KOPT-K1 (cell line): Measurements from ENCODE around the gene IMP3.

Experiments used
- H3K27ac ChIP-seq: fragments of 200-600 bp; sonication (generic); 2 replicates; pipeline ENCODE4 v1.5.1; 2016; ENCODE audit warnings: antibody characterized with exemption, mild to moderate bottlenecking, low read depth, low read length; ENCODE audit not compliant: poor library complexity, severe bottlenecking
- H3K36me3 ChIP-seq: fragments of 200-600 bp; sonication (generic); 2 replicates; pipeline ENCODE4 v1.5.1; 2017; ENCODE audit warnings: antibody characterized with exemption, mild to moderate bottlenecking, low read length, moderate library complexity; ENCODE audit not compliant: insufficient read depth
- H3K9me3 ChIP-seq: fragments of 200-600 bp; sonication (generic); 2 replicates; pipeline ENCODE4 v1.5.1; 2017; ENCODE audit warnings: antibody characterized with exemption, low read length, mild to moderate bottlenecking; ENCODE audit not compliant: insufficient read depth, poor library complexity, severe bottlenecking

Gene IMP3

GRCh38 chr15:75590239-75590638 is 49.8 kb downstream of the IMP3 start:
- Histone ChIP-seq H3K36me3 (peaks cover 42% of the 10 kb centered on the region), H3K27ac (no peak overlapping the region), H3K9me3 (no peaks in the 10 kb centered on the region)
